Panc1 (cell line): ENCODE data around the gene MAP1LC3C.

Source experiments
- POLR2AphosphoS5 ChIP-seq: IDR thresholded peaks from 2 replicates; pipeline ENCODE4 v1.6.1; 2012; ENCODE audit warnings: mild to moderate bottlenecking, low read depth, low read length, moderate library complexity
- SIN3A ChIP-seq: IDR thresholded peaks from 2 replicates; pipeline ENCODE4 v1.6.1; 2012; ENCODE audit warnings: low read depth, mild to moderate bottlenecking, low read length, moderate library complexity, borderline replicate concordance; ENCODE audit not compliant: insufficient read depth
- TCF7L2 ChIP-seq: IDR thresholded peaks from 2 replicates; pipeline ENCODE4 v1.6.1; 2011; ENCODE audit warnings: mild to moderate bottlenecking, low read depth, low read length, inconsistent platforms
- TF ChIP-seq, protein P1 (sequence below): fragments of 450-650 bp; IDR thresholded peaks from 2 replicates; pipeline ENCODE4 v1.5.1; 2017; ENCODE audit warnings: mild to moderate bottlenecking
- TF ChIP-seq, protein P2 (sequence below), 2 experiments: IDR thresholded peaks; 2 replicates each; pipeline ENCODE4 v1.6.1; 2011 to 2012; ENCODE audit warnings: low read depth in 2 of 2, control low read depth in 1 of 2, low read length in 1 of 2, mild to moderate bottlenecking in 1 of 2, moderate library complexity in 1 of 2; ENCODE audit not compliant: insufficient read depth in 1 of 2

DNA sequence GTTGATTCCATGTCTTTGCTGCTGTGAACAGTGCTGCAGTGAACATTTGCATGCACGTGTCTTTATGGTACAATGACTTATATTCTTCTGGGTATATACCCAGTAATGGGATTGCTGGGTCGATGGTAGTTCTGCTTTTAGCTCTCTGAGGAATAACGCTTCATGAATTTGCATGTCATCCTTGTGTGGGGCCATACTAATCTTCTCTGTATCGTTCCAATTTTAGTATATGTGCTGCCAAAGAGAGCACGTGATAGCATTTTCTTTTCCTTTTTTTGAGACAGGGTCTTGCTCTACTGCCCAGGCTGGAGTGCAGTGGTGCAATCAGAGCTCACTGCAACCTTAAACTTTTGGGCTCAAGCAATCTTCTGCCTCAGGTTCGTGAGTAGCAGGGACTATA lies 24.9 kb upstream of the MAP1LC3C start:
- TF ChIP-seq, protein P1, sequence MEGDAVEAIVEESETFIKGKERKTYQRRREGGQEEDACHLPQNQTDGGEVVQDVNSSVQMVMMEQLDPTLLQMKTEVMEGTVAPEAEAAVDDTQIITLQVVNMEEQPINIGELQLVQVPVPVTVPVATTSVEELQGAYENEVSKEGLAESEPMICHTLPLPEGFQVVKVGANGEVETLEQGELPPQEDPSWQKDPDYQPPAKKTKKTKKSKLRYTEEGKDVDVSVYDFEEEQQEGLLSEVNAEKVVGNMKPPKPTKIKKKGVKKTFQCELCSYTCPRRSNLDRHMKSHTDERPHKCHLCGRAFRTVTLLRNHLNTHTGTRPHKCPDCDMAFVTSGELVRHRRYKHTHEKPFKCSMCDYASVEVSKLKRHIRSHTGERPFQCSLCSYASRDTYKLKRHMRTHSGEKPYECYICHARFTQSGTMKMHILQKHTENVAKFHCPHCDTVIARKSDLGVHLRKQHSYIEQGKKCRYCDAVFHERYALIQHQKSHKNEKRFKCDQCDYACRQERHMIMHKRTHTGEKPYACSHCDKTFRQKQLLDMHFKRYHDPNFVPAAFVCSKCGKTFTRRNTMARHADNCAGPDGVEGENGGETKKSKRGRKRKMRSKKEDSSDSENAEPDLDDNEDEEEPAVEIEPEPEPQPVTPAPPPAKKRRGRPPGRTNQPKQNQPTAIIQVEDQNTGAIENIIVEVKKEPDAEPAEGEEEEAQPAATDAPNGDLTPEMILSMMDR: no peak
- TF ChIP-seq, protein P2, sequence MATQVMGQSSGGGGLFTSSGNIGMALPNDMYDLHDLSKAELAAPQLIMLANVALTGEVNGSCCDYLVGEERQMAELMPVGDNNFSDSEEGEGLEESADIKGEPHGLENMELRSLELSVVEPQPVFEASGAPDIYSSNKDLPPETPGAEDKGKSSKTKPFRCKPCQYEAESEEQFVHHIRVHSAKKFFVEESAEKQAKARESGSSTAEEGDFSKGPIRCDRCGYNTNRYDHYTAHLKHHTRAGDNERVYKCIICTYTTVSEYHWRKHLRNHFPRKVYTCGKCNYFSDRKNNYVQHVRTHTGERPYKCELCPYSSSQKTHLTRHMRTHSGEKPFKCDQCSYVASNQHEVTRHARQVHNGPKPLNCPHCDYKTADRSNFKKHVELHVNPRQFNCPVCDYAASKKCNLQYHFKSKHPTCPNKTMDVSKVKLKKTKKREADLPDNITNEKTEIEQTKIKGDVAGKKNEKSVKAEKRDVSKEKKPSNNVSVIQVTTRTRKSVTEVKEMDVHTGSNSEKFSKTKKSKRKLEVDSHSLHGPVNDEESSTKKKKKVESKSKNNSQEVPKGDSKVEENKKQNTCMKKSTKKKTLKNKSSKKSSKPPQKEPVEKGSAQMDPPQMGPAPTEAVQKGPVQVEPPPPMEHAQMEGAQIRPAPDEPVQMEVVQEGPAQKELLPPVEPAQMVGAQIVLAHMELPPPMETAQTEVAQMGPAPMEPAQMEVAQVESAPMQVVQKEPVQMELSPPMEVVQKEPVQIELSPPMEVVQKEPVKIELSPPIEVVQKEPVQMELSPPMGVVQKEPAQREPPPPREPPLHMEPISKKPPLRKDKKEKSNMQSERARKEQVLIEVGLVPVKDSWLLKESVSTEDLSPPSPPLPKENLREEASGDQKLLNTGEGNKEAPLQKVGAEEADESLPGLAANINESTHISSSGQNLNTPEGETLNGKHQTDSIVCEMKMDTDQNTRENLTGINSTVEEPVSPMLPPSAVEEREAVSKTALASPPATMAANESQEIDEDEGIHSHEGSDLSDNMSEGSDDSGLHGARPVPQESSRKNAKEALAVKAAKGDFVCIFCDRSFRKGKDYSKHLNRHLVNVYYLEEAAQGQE (IDR thresholded peaks at IDR 0.05; ENCODE audit: insufficient read depth in 1 of 2, low read depth in 2 of 2, low read length in 1 of 2): no peak
- TF ChIP-seq SIN3A (no peak), POLR2AphosphoS5 (no peak), TCF7L2 (no peak)
